ENCODE data around the gene SUSD1.
A peak's percentile ranks its signal among the peaks of the same experiment; 100 is the strongest.
"Not testable (repeated sequence)": the region's sequence is repeated elsewhere in the genome, so short reads cannot be mapped to it uniquely, and the experiment has no call there.

Gene SUSD1

GRCh38 chr9:112145886-112146285, 29.2 kb downstream of the SUSD1 start:
- TF ChIP-seq Cebpa-rat (IDR thresholded peaks at IDR 0.05), result no peak
- H3K9ac ChIP-seq, result no peak overlapping the region
- peaks cover 0 to 5% (median 0%) of the 10 kb centered on the region in 10 experiments; a peak in 3 of 20 replicates for H3K4me1 ChIP-seq
- H3K27ac ChIP-seq, result no peak overlapping the region
- no peaks in the 10 kb centered on the region for H4K20me1 ChIP-seq
- H3K4me2 ChIP-seq, result no peak overlapping the region
- H3K9me3 ChIP-seq (replicated peaks in 1 of 11), result no peaks in the 10 kb centered on the region
- H3K4me3 ChIP-seq, result no peak overlapping the region
- no peaks in the 10 kb centered on the region for H3K27me3 ChIP-seq
- peaks cover 51 to 95% (median 77%) of the 10 kb centered on the region in 11 experiments; a peak in 21 of 22 replicates for H3K36me3 ChIP-seq

GRCh38 chr9:112144807-112145206, 30.3 kb downstream of the SUSD1 start:
- H3K27me3 ChIP-seq, result no peaks in the 10 kb centered on the region
- H3K9ac ChIP-seq, result no peak overlapping the region
- peak overlapping the region in 1 of 11 experiments; percentile 28; a peak in 1 of 22 replicates for H3K27ac ChIP-seq
- H3K9me3 ChIP-seq (replicated peaks in 1 of 11), result no peaks in the 10 kb centered on the region
- no peaks in the 10 kb centered on the region for H4K20me1 ChIP-seq
- no peak for TF ChIP-seq Cebpa-rat (IDR thresholded peaks at IDR 0.05)
- H3K4me2 ChIP-seq, result no peak overlapping the region
- no peak overlapping the region for H3K4me3 ChIP-seq
- H3K4me1 ChIP-seq, result peaks cover 0 to 11% (median 0%) of the 10 kb centered on the region in 10 experiments; a peak in 5 of 20 replicates
- peaks cover 46 to 92% (median 67%) of the 10 kb centered on the region in 11 experiments; a peak in 21 of 22 replicates for H3K36me3 ChIP-seq

- no peaks in the 10 kb centered on the region for H4K20me1 ChIP-seq
- H3K4me2 ChIP-seq, result no peak overlapping the region
- TF ChIP-seq Cebpa-rat (IDR thresholded peaks at IDR 0.05), result no peak
- no peaks in the 10 kb centered on the region for H3K27me3 ChIP-seq
- H3K36me3 ChIP-seq, result peaks cover 40 to 82% (median 50%) of the 10 kb centered on the region in 11 experiments; a peak in 21 of 22 replicates
- H3K9ac ChIP-seq, result no peak overlapping the region
- H3K27ac ChIP-seq, result no peak overlapping the region
- no peaks in the 10 kb centered on the region for H3K9me3 ChIP-seq (replicated peaks in 1 of 11)
- peaks cover 0 to 11% (median 0%) of the 10 kb centered on the region in 10 experiments; a peak in 5 of 20 replicates for H3K4me1 ChIP-seq
- H3K4me3 ChIP-seq, result no peak overlapping the region
These were observed 32.7 kb downstream of the SUSD1 start for GRCh38 chr9:112142420-112142819.

- Histone ChIP-seq H3K4me2 (peak overlapping the region in 1 of 11 experiments; percentile 7; a peak in 1 of 22 replicates), H3K9me3 (replicated peaks in 1 of 11) (no peaks in the 10 kb centered on the region), H3K27me3 (no peaks in the 10 kb centered on the region), H3K9ac (no peak overlapping the region), H3K4me1 (peaks cover 0 to 11% (median 0%) of the 10 kb centered on the region in 10 experiments; a peak in 5 of 20 replicates), H3K36me3 (peaks cover 31 to 82% (median 49%) of the 10 kb centered on the region in 11 experiments; a peak in 21 of 22 replicates), H3K27ac (no peak overlapping the region), H3K4me3 (no peak overlapping the region), H4K20me1 (no peaks in the 10 kb centered on the region)
- no peak for TF ChIP-seq Cebpa-rat (IDR thresholded peaks at IDR 0.05)
These were observed 34.2 kb downstream of the SUSD1 start for GRCh38 chr9:112140936-112141335.

- peaks cover 12 to 28% (median 19%) of the 10 kb centered on the region in 11 experiments for H3K9me3 ChIP-seq (replicated peaks in 1 of 11)
- no peak overlapping the region for H3K4me2 ChIP-seq
- H3K27me3 ChIP-seq, result no peaks in the 10 kb centered on the region
- no peaks in the 10 kb centered on the region for H4K20me1 ChIP-seq
- H3K4me3 ChIP-seq, result no peak overlapping the region
- peaks cover 0 to 11% (median 0%) of the 10 kb centered on the region in 10 experiments; a peak in 5 of 20 replicates for H3K4me1 ChIP-seq
- TF ChIP-seq Cebpa-rat (IDR thresholded peaks at IDR 0.05), result no peak
- no peak overlapping the region for H3K9ac ChIP-seq
- no peak overlapping the region for H3K27ac ChIP-seq
- H3K36me3 ChIP-seq, result peaks cover 34 to 82% (median 49%) of the 10 kb centered on the region in 11 experiments
These were observed 38.0 kb downstream of the SUSD1 start for GRCh38 chr9:112137066-112137465.

- H3K4me2 ChIP-seq, result no peak overlapping the region
- H3K4me1 ChIP-seq, result peaks cover 0 to 5% (median 0%) of the 10 kb centered on the region in 10 experiments; a peak in 4 of 20 replicates
- no peak for TF ChIP-seq Cebpa-rat (IDR thresholded peaks at IDR 0.05)
These were observed 39.4 kb downstream of the SUSD1 start for GRCh38 chr9:112135706-112136105.

GRCh38 chr9:112133806-112134205, 41.3 kb downstream of the SUSD1 start:
- not testable (repeated sequence) for H4K20me1 ChIP-seq, H3K4me3 ChIP-seq, H3K27me3 ChIP-seq, H3K9ac ChIP-seq, H3K4me1 ChIP-seq, H3K4me2 ChIP-seq
- Histone ChIP-seq H3K36me3 (peaks cover 25 to 87% (median 48%) of the 10 kb centered on the region in 11 experiments), H3K9me3 (replicated peaks in 1 of 11) (peaks cover 12 to 28% (median 19%) of the 10 kb centered on the region in 11 experiments), H3K27ac (peak overlapping the region in 1 of 11 experiments; percentile 30; a peak in 1 of 22 replicates)

More at GRCh38 chr9:112135706-112136105, 39.4 kb downstream of the SUSD1 start:
- H3K27ac ChIP-seq, result no peak overlapping the region
- no peak overlapping the region for H3K9ac ChIP-seq
- no peaks in the 10 kb centered on the region for H4K20me1 ChIP-seq
- peaks cover 12 to 28% (median 19%) of the 10 kb centered on the region in 11 experiments for H3K9me3 ChIP-seq (replicated peaks in 1 of 11)
- H3K4me3 ChIP-seq, result no peak overlapping the region
- no peaks in the 10 kb centered on the region for H3K27me3 ChIP-seq
- H3K36me3 ChIP-seq, result peaks cover 26 to 86% (median 44%) of the 10 kb centered on the region in 11 experiments

GRCh38 chr9:112132356-112132755, 42.7 kb downstream of the SUSD1 start:
- Histone ChIP-seq H3K4me2 (no peak overlapping the region), H3K9me3 (replicated peaks in 1 of 11) (peaks cover 12 to 28% (median 19%) of the 10 kb centered on the region in 11 experiments), H3K36me3 (peaks cover 25 to 89% (median 48%) of the 10 kb centered on the region in 11 experiments), H3K4me3 (no peak overlapping the region), H3K27ac (no peak overlapping the region), H3K4me1 (no peaks in the 10 kb centered on the region), H3K9ac (no peak overlapping the region), H4K20me1 (no peaks in the 10 kb centered on the region), H3K27me3 (no peaks in the 10 kb centered on the region)
- no peak for TF ChIP-seq Cebpa-rat (IDR thresholded peaks at IDR 0.05)

- Histone ChIP-seq H3K9me3 (replicated peaks in 1 of 11) (peaks cover 12 to 28% (median 19%) of the 10 kb centered on the region in 11 experiments), H3K27me3 (no peaks in the 10 kb centered on the region), H3K4me3 (no peak overlapping the region), H3K4me2 (no peak overlapping the region), H4K20me1 (no peaks in the 10 kb centered on the region), H3K4me1 (peaks cover 0 to 6% (median 0%) of the 10 kb centered on the region in 10 experiments; a peak in 1 of 20 replicates), H3K36me3 (peaks cover 25 to 87% (median 36%) of the 10 kb centered on the region in 11 experiments), H3K27ac (no peak overlapping the region), H3K9ac (no peak overlapping the region)
- no peak for TF ChIP-seq Cebpa-rat (IDR thresholded peaks at IDR 0.05)
These were observed 44.1 kb downstream of the SUSD1 start for GRCh38 chr9:112130997-112131396.

GRCh38 chr9:112130347-112130746, 44.8 kb downstream of the SUSD1 start:
- Histone ChIP-seq H3K36me3 (peaks cover 22 to 87% (median 36%) of the 10 kb centered on the region in 11 experiments), H3K4me2 (no peak overlapping the region), H3K4me3 (no peak overlapping the region), H3K4me1 (peaks cover 0 to 10% (median 0%) of the 10 kb centered on the region in 10 experiments; a peak in 1 of 20 replicates), H3K9me3 (replicated peaks in 1 of 11) (peaks cover 12 to 28% (median 19%) of the 10 kb centered on the region in 11 experiments), H3K27ac (no peak overlapping the region), H3K9ac (no peak overlapping the region), H4K20me1 (no peaks in the 10 kb centered on the region), H3K27me3 (no peaks in the 10 kb centered on the region)
- no peak for TF ChIP-seq Cebpa-rat (IDR thresholded peaks at IDR 0.05)
